ENCODE results near the gene SLC22A5. TPM values are rescaled to one million over a fixed set of nuclear protein-coding genes. Genes with fewer than 3 reads are reported as not detected.

The SLC22A5 gene
- total and polyA plus RNA-seq, 10 of the 15 experiments (the other 5 are each of a cell fraction or from before 2014, with no cell fraction given): 1.1 to 4.4 (median 2.3) TPM

- no peak overlapping the region for H3K27ac ChIP-seq (ENCODE audit: control insufficient read depth, insufficient read depth)
- SMC1A ChIA-PET (ENCODE audit: uncharacterized antibody, unreplicated experiment): no interaction called here
- FAIRE-seq (no peak), DNase-seq (ENCODE audit: low read depth, low spot score) (no peak), ATAC-seq (no peak)
- CTCF ChIA-PET: interaction anchor here (0.7 to 5.2 kb wide), 2 partner anchors 21 to 85 kb away, joined by 3 to 24 read pairs; no protein-coding TSS in a partner anchor
- peaks cover 0 to 2% of the 10 kb centered on the region in 2 experiments; a peak in 1 of 4 replicates for H3K27me3 ChIP-seq (replicated peaks in 1 of 2; ENCODE audit: control insufficient read depth in 2 of 2, insufficient read depth in 2 of 2, low read length in 1 of 2)
- H4K20me1 ChIP-seq (ENCODE audit: control insufficient read depth, insufficient read depth): no peaks in the 10 kb centered on the region
- H3K9ac ChIP-seq (ENCODE audit: control insufficient read depth, insufficient read depth, low read length): no peak overlapping the region
- H3K4me3 ChIP-seq: no peak overlapping the region
- 57% methylated on average over 5 of the region's 5 CpGs for WGBS (ENCODE audit: insufficient coverage, insufficient replicate concordance, low lambda C conversion rate, missing lambda C conversion rate)
- H3K4me2 ChIP-seq (ENCODE audit: control insufficient read depth, insufficient read depth): no peak overlapping the region
- no peaks in the 10 kb centered on the region for H3K4me1 ChIP-seq (ENCODE audit: control insufficient read depth, insufficient read depth, low read length)
- no peak overlapping the region for H2AFZ ChIP-seq (ENCODE audit: control insufficient read depth, low read depth, low read length)
- intact Hi-C loops (cut with micrococcal nuclease; ENCODE audit: unreplicated experiment): no loop called here
- H3K36me3 ChIP-seq (ENCODE audit: control insufficient read depth in 2 of 2, insufficient read depth in 2 of 2, low read length in 1 of 2): no peaks in the 10 kb centered on the region
- in situ Hi-C loops (cut with MboI): no loop called here
- no TSS peak for BruUV-seq (replicated peaks)
- no peaks in the 10 kb centered on the region for H3K9me3 ChIP-seq (replicated peaks; ENCODE audit: control insufficient read depth, insufficient read depth, low read length)
- RAD21 ChIA-PET (ENCODE audit: unreplicated experiment): interaction anchor here (1.0 kb wide), 1 partner anchor 133 kb away, joined by 3 read pairs; no protein-coding TSS in a partner anchor
- H3K79me2 ChIP-seq (ENCODE audit: control insufficient read depth, insufficient read depth, low read length): no peaks in the 10 kb centered on the region
- POLR2A ChIA-PET: no interaction called here
- TF ChIP-seq MYB (IDR thresholded peaks at IDR 0.05; ENCODE audit: borderline replicate concordance, low read depth, low read length) (no peak), POLR2A (IDR thresholded peaks at IDR 0.05; ENCODE audit: low read depth, low read length) (no peak), CEBPZ (IDR thresholded peaks at IDR 0.05; ENCODE audit: low read depth, low read length) (no peak), MYC (IDR thresholded peaks at IDR 0.05; ENCODE audit: insufficient read depth, insufficient read length, insufficient replicate concordance, low read length, severe bottlenecking) (no peak), KLF5 (IDR thresholded peaks at IDR 0.05; ENCODE audit: partially characterized antibody) (no peak), TCF12 (IDR thresholded peaks at IDR 0.05; ENCODE audit: low read depth, low read length) (no peak), NFYA (IDR thresholded peaks at IDR 0.05; ENCODE audit: borderline replicate concordance, low read depth, low read length) (no peak), NR2C1 (IDR thresholded peaks at IDR 0.05) (no peak), KDM1A (IDR thresholded peaks at IDR 0.05; ENCODE audit: borderline replicate concordance) (no peak), MEF2A (IDR thresholded peaks at IDR 0.05; ENCODE audit: insufficient read depth, low read depth, low read length) (no peak), ZNF274 (IDR thresholded peaks at IDR 0.05; ENCODE audit: insufficient read depth, insufficient read length) (no peak), JUND (IDR thresholded peaks at IDR 0.05; ENCODE audit: low read depth, low read length) (no peak), ETV6 (conservative IDR thresholded peaks at IDR 0.05 in 1 of 2, IDR thresholded peaks at IDR 0.05 in 1 of 2; ENCODE audit: borderline replicate concordance in 1 of 2, low read depth in 1 of 2) (no peak), RAD21 (IDR thresholded peaks at IDR 0.05; ENCODE audit: insufficient read depth, low read depth, low read length) (no peak), RBBP5 (conservative IDR thresholded peaks at IDR 0.05) (no peak), RB1 (IDR thresholded peaks at IDR 0.05; ENCODE audit: borderline replicate concordance) (no peak), TCF3 (IDR thresholded peaks at IDR 0.05; ENCODE audit: borderline replicate concordance, insufficient read depth, low read depth, low read length) (no peak)
- TF ChIP-seq, protein P1, sequence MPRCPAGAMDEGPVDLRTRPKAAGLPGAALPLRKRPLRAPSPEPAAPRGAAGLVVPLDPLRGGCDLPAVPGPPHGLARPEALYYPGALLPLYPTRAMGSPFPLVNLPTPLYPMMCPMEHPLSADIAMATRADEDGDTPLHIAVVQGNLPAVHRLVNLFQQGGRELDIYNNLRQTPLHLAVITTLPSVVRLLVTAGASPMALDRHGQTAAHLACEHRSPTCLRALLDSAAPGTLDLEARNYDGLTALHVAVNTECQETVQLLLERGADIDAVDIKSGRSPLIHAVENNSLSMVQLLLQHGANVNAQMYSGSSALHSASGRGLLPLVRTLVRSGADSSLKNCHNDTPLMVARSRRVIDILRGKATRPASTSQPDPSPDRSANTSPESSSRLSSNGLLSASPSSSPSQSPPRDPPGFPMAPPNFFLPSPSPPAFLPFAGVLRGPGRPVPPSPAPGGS (IDR thresholded peaks at IDR 0.05; ENCODE audit: borderline replicate concordance, insufficient read depth, low read depth, low read length, poor library complexity, severe bottlenecking): no peak
- TF ChIP-seq, protein P2, sequence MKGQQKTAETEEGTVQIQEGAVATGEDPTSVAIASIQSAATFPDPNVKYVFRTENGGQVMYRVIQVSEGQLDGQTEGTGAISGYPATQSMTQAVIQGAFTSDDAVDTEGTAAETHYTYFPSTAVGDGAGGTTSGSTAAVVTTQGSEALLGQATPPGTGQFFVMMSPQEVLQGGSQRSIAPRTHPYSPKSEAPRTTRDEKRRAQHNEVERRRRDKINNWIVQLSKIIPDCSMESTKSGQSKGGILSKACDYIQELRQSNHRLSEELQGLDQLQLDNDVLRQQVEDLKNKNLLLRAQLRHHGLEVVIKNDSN (IDR thresholded peaks at IDR 0.05; ENCODE audit: borderline replicate concordance, extremely low read length, insufficient read depth, low read depth, low read length): no peak
Observed at GRCh38 chr5:132323202-132323601, 46.3 kb upstream of the SLC22A5 start.

Measured in GM12878 (cell line).